K562 (cell line): ENCODE results near the gene SPEF1. TPM values are rescaled to one million over a fixed set of nuclear protein-coding genes. Genes with fewer than 3 reads are reported as not detected.

Experiments used
- ARID3B ChIP-seq: fragments of 250-450 bp; sonication (Bioruptor Pico); IDR thresholded peaks from 2 replicates; pipeline ENCODE4 v1.4.0; 2020; ENCODE audit warnings: borderline replicate concordance
- ARID4B ChIP-seq: sonication (generic); formaldehyde crosslinking; IDR thresholded peaks from 2 replicates; pipeline ENCODE4 v1.8.0; 2022; ENCODE audit warnings: mild to moderate bottlenecking, missing genetic modification reagents
- GABPB1 ChIP-seq: sonication (generic); formaldehyde crosslinking; IDR thresholded peaks from 2 replicates; pipeline ENCODE4 v1.8.0; 2022; ENCODE audit warnings: mild to moderate bottlenecking, missing genetic modification reagents
- MTA3 ChIP-seq: fragments of 450-650 bp; formaldehyde crosslinking; IDR thresholded peaks from 2 replicates; pipeline ENCODE4 v1.6.1; 2017; ENCODE audit warnings: mild to moderate bottlenecking, borderline replicate concordance
- OTX1 ChIP-seq: fragments of 450-650 bp; formaldehyde crosslinking; IDR thresholded peaks from 2 replicates; pipeline ENCODE4 v1.4.0; 2022; ENCODE audit warnings: mild to moderate bottlenecking
- PKNOX1 ChIP-seq: fragments of 450-650 bp; IDR thresholded peaks from 2 replicates; pipeline ENCODE4 v1.6.1; 2016
- SRSF9 ChIP-seq: fragments of 200-400 bp; formaldehyde crosslinking; IDR thresholded peaks from 2 replicates; pipeline ENCODE4 v1.6.1; 2017; ENCODE audit warnings: low read depth, low read length, borderline replicate concordance
- UBTF ChIP-seq, 2 experiments: IDR thresholded peaks; 2 replicates each; pipeline ENCODE4 v1.6.1; 2012; ENCODE audit warnings: improper control_type of control experiment in 2 of 2, low read depth in 2 of 2, low read length in 2 of 2, borderline replicate concordance in 1 of 2
- ZNF143 ChIP-seq: sonication (generic); formaldehyde crosslinking; IDR thresholded peaks from 2 replicates; pipeline ENCODE4 v1.9.0; 2022; ENCODE audit warnings: mild to moderate bottlenecking, missing genetic modification reagents
- ZNF253 ChIP-seq: fragments of 250-450 bp; sonication (Bioruptor Pico); conservative IDR thresholded peaks from 2 replicates; pipeline ENCODE4 v1.6.1; 2021; ENCODE audit warnings: mild to moderate bottlenecking
- ZNF445 ChIP-seq: fragments of 250-450 bp; sonication (Bioruptor Pico); IDR thresholded peaks from 2 replicates; pipeline ENCODE4 v1.4.0; 2020; ENCODE audit warnings: low read depth, mild to moderate bottlenecking, moderate library complexity
- polyA plus RNA-seq, 8 experiments: library from polyadenylated mRNA; depleted of rRNA in 4 of 8; stranded (reverse) in 5 of 8; unstranded in 3 of 8; fragments of >200 nt; fragmentation: Nextera tagmentation in 2 of 8; fragmentation: Illumina TruSeq in 1 of 8; extraction: Ambion mirVana in 2 of 8; extraction: Trizol in 1 of 8; gene quantifications; 2 replicates each; pipeline versions ENCODE4 v1.2.1 to v1.2.3, GENCODE V29; 2011 to 2014; ENCODE audit warnings: inconsistent platforms in 1 of 8, missing spikeins in 1 of 8
- total RNA-seq, 7 experiments: library from RNA; depleted of rRNA in 6 of 7; stranded (reverse); fragments of >200 nt in 6 of 7; fragmentation: Illumina TruSeq in 2 of 7; extraction: Trizol in 2 of 7; gene quantifications; 2 replicates each; pipeline versions ENCODE4 v1.2.1 to v1.2.3, GENCODE V29; 2011 to 2021; ENCODE audit warnings: low replicate concordance in 1 of 7
- TF ChIP-seq, protein P1 (sequence below): fragments of 250-450 bp; sonication (Bioruptor Pico); IDR thresholded peaks from 2 replicates; pipeline ENCODE4 v1.8.0; 2022; ENCODE audit warnings: inconsistent platforms, mild to moderate bottlenecking, moderate library complexity, borderline replicate concordance
- TF ChIP-seq, protein P2 (sequence below), 2 experiments: fragments of 450-650 bp; IDR thresholded peaks; 2 replicates each; pipeline ENCODE4 v1.6.1; 2016

Gene SPEF1
- total and polyA plus RNA-seq, 9 of the 15 experiments (the other 6 are each of a cell fraction or from before 2014, with no cell fraction given) = not detected

- TF ChIP-seq, protein P1, sequence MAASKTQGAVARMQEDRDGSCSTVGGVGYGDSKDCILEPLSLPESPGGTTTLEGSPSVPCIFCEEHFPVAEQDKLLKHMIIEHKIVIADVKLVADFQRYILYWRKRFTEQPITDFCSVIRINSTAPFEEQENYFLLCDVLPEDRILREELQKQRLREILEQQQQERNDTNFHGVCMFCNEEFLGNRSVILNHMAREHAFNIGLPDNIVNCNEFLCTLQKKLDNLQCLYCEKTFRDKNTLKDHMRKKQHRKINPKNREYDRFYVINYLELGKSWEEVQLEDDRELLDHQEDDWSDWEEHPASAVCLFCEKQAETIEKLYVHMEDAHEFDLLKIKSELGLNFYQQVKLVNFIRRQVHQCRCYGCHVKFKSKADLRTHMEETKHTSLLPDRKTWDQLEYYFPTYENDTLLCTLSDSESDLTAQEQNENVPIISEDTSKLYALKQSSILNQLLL (CRISPR knock-in tag) = no peak
- TF ChIP-seq MTA3 (no peak), ZNF253 (CRISPR knock-in tag) (no peak), OTX1 (CRISPR knock-in tag) (no peak), ARID3B (CRISPR knock-in tag) (no peak), UBTF (IDR thresholded peaks at IDR 0.05; ENCODE audit: borderline replicate concordance in 1 of 2, low read depth in 2 of 2, low read length in 2 of 2) (no peak), PKNOX1 (0 out of 2 replicates have a peak, but pooled peaks have one; percentile 7), SRSF9 (no peak), ZNF143 (CRISPR knock-in tag) (0 out of 2 replicates have a peak, but pooled peaks have one; percentile 14), GABPB1 (CRISPR knock-in tag) (0 out of 2 replicates have a peak, but pooled peaks have one; percentile 20), ARID4B (CRISPR knock-in tag) (no peak), ZNF445 (CRISPR knock-in tag) (no peak)
- TF ChIP-seq, protein P2, sequence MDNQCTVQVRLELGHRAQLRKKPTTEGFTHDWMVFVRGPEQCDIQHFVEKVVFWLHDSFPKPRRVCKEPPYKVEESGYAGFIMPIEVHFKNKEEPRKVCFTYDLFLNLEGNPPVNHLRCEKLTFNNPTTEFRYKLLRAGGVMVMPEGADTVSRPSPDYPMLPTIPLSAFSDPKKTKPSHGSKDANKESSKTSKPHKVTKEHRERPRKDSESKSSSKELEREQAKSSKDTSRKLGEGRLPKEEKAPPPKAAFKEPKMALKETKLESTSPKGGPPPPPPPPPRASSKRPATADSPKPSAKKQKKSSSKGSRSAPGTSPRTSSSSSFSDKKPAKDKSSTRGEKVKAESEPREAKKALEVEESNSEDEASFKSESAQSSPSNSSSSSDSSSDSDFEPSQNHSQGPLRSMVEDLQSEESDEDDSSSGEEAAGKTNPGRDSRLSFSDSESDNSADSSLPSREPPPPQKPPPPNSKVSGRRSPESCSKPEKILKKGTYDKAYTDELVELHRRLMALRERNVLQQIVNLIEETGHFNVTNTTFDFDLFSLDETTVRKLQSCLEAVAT (IDR thresholded peaks at IDR 0.05) = no peak
These were observed 12.7 kb downstream of the SPEF1 start (continued) for GRCh38 chr20:3768342-3769130.
